ENCODE results near the gene ARL5A.
"Not testable (repeated sequence)": the region's sequence is repeated elsewhere in the genome, so short reads cannot be mapped to it uniquely, and the experiment has no call there.

Gene ARL5A, protein sequence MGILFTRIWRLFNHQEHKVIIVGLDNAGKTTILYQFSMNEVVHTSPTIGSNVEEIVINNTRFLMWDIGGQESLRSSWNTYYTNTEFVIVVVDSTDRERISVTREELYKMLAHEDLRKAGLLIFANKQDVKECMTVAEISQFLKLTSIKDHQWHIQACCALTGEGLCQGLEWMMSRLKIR

GRCh38 chr2:151828143-151828889 lies at the start of gene ARL5A:
ARL5A (minus strand) TSS chr2:151828421; CDS start chr2:151828176, 245 bp downstream.
- DNase-seq, result peak; percentile 71

DNA sequence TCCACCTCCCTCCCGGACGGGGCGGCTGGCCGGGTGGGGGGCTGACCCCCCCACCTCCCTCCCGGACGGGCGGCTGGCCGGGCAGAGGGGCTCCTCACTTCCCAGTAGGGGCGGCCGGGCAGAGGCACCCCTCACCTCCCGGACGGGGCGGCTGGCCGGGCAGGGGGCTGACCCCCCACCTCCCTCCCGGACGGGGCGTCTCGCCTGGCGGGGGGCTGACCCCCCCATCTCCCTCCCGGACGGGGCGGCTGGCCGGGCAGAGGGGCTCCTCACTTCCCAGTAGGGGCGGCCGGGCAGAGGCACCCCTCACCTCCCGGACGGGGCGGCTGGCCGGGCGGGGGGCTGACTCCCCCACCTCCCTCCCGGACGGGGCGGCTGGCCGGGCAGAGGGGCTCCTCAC lies 47.4 kb upstream of the ARL5A start:
- DNase-seq, result not testable (repeated sequence)

GRCh38 chr2:151872463-151872862 lies 44.2 kb upstream of the ARL5A start:
- no peak for DNase-seq

DNA sequence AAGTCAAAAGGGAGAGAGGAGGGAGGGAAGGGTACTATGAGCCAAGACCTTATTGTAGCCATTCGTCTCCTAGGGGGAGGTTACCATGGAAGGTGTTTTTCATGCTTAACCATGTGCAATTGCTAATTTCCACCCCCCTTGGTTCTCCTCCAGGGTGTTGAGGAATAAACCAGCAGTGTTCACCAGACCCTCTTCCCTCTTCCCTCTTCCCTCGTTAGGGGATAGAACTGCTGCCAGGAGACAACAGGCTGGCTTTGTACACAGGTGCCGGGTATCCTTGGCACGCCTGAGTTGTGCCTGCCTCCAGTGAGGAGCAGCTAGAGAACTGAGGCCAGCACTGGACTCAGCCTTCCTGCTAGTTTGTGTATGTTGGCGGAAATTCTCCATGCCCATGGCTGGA lies 41.1 kb upstream of the ARL5A start:
- no peak for DNase-seq

DNA sequence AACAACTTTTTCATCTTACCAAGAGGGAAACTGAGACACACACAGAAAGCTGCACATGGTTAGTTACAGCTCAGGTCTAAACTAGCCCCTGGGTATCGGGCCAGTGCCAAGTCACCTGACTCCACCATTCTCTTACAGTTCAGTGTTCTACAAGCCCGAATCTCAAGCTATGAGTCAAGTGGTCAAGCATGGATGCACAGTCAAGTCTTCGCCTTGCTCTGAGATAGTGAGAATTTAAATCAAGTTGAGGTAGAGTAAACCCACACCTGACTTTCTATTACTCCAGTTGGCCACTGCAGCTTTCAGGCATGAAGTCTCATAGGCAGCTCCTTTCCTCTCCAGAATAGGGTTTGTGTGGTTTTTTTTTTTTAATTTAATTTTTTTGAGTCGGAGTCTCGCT lies 34.5 kb upstream of the ARL5A start:
- no peak for DNase-seq

DNA sequence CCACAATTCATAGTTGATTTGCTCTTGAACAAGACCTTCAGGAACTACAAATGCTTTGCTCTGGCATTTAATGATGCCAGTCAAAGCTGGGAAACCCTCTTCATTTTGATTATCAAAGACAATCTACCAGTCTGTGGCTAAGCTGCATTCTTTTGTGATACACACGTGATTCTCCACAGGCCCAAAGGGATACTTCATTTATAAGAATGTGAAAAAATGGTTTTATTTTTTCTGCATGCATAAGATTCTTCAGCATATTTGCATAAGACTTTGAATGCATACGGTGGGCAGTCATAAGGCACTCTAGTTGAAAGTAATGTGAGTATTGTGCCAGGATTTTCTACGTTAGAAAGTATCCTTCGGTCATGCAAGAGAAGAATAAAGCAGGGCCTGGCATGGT lies 33.0 kb upstream of the ARL5A start:
- no peak for DNase-seq

GRCh38 chr2:151860613-151861146 lies 32.5 kb upstream of the ARL5A start:
- DNase-seq, result no peak

- no peak for DNase-seq
These were observed 32.0 kb upstream of the ARL5A start for GRCh38 chr2:151860210-151860609.

GRCh38 chr2:151857650-151858049 lies 29.4 kb upstream of the ARL5A start:
- DNase-seq, result no peak

DNA sequence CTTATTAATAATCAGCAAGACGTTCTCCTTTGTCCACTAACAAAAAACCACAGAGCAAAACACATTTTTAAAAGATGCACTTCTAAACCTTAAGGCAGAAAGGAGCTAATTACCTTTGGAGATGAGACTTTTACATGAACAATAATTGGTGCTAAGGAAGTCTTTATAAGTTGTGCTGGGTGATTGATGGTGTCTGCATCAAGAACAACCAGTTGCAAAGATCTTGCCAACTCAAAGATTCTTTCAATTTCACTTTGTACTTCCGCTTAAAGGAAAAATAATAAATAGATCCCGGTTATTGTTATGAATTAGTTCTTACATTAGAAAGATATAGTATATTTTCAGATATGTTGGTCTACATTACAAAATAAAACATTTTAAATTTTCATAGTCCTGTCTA lies 26.9 kb upstream of the ARL5A start:
- DNase-seq, result no peak

- no peak for DNase-seq
These were observed 25.0 kb upstream of the ARL5A start for GRCh38 chr2:151853070-151853758.

DNA sequence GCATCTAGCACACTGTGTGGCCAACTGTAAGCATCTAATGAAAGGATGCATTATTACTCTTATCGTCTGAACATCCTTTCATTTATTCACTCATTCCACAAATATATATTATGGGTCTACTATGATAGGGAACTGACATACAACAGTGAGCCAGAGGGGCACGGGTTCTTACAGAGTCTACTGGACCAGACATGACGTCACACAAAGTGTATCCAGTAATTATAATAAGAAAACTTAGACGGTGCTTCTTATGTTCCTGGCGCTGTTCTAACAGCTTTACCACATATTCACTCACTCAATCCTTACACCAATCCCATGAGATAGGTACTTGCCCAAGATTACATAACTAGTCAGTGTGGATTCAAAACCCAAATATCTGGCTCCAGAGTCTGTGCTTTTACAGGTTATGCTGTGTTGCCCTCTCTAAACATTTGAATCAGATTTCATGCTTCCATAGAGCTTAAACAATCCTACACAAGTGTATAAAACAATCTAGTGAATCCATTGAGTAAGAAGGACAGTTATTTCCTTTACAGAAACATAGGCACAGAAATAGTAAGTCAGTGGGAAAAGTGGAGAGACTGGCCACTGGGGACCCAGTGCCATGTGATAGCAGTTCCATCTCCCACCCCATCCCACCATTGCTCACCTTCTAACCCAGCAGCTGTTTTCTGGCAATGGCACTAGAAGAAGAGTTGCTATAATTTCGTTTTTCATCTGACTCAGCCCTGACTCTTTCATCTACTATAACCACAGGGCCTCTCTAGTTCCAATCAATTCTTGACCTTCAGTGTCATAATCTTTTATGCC lies 24.2 kb upstream of the ARL5A start:
- DNase-seq, result no peak

DNA sequence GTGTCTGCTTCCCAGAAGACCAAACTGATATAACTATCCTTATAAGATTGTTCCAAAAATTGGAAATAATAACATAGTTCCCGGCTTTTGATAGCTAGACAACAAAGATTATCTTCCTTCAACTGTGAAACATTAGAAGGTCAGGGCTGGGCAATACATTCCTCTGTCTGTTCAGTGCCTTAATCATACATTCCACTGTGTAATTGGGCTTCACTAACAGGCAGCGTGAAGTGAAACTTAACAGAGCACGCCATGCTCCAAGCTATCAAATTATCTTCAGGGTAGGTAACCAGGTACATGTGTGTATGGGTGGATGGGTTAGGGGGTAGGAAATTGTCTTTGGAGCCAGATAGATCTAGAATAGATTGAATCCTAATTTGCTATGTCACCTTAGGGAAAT lies 23.5 kb upstream of the ARL5A start:
- DNase-seq, result no peak

DNA sequence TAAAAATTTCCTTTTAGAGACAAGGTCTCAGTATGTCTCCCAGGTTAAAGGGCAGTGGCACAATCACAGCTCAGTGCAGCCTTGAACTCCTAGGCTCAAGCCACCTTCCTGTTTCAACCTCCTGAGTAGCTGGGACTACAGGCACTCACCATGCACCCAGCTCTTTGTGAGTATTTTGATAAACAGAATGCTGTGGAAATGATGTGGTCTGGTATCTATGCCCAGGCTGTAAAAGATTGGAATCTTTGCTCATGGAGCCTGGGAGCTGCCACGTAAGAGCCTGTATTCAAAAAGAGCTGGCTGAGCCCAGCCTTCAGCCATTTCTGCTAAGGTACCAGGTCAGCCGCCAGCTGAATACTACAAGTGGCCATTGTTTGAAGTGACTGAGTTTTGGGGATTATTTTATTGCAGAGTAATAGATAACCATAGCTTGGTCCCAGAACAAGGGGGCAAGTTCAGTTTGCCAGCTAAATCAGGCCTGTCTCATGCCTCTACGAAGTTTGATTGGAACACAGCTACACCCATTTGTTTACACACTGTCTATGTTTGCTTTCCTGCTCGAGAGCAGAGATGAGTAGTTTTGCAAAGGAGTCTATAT lies 21.3 kb upstream of the ARL5A start:
- DNase-seq, result no peak

DNA sequence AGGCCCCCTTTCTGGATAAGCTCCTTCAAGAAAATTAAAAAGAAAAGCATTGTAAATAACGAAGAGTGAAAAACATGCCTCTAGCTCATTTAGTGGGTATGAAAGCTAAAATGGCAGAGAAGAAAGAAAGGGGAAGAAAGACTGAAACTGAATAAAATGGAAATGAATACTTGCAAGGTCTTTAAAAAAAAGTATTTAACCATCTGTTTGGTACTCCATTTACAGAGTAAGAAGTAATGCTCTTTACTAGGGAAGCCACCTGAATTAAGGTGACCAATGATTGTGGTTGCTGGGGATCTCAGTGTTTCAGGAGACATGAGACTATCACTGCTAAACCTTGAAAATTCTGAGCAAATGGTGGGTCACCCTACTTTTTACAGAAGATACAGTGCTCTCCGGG lies 17.7 kb upstream of the ARL5A start:
- no peak for DNase-seq

DNA sequence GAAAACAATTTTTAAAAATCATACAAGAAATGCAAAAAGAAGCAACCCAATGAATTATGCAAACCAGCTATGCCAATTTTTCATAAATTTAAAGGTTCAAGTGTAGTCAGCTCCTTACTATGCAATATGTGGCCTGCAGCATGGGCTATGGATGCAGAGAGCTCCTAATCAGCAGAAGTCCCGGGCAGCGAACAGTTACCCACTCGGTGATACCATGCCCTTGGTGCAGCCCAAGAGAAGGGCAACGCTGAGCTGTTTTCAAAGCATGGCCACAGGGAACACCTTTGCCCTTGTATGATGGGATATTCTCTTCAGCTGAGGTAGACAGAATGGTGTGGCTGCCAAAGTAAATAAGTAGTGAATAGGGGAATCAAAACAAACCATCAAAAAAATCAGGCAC lies 17.3 kb upstream of the ARL5A start:
- no peak for DNase-seq

DNA sequence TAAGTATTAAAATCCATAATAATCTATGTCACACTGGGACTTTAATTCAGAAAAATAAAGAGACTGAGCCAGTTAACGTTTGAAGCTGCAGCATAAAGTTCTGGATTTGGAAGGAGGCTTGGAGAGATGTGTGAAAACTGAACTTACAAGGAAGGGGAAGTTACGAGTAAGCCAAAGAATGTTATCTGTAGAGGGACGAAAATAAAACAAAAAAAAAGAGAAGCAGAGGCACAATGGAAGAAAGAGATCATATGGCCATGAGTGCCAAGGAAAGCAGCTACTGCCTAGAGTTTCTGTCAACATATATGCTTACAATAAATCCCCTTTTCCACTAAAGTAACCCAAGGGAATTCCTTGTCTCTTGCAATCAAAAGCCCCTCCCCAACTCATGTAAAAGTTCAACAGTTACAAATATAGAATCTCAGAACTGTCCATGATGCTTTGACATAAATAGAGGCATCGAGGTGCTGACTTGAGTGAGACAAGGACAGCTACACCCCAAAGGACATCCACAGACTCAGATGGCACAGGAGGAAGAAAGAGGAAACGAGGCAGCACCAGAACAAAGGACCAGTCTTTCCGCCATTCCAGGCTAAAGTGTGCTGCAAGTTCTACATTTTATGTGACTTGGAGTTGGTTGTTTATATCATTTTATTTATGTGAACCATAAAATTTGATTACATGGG lies 16.1 kb upstream of the ARL5A start:
- DNase-seq, result no peak

DNA sequence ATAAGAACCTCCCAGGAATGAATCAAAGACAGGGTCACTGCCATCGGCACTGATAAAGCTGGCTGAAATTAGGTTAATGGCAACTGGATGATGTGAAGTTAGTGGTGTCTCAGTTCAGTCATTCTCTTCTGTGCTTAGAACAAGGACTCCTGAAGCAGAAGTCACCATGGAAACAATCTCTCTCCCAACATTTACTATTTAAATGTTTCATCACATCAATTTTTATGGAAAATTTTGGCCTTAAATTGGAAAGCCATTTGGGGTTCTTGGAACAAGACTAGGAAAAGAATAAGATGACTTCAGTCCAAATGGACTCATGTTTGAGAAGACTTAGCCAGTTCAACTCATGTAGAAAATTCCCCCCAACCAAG lies 15.5 kb upstream of the ARL5A start:
- no peak for DNase-seq

- DNase-seq, result no peak
These were observed 14.8 kb upstream of the ARL5A start for GRCh38 chr2:151842830-151843690.

- no peak for DNase-seq
These were observed 12.8 kb upstream of the ARL5A start for GRCh38 chr2:151841047-151841424.
